ENCODE results near the gene ERGIC2.

DNA sequence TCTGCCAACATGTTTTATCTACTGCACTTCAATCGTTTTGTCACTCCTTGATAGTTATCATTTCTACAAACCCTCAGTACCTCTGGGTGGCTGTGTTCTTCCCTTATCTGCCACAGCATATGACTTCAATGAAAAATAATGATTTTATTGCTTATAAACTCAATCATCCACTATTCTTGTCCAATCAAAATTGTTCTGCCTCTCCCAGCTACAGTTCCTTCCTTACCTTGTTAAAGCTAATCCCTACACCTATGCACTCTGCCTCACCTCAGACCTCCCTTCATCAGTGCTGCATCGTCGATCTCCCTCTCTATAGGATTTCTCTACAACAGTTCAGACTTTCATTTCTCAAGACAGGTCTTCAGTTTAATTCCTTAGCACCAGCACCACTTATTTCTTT, 58.8 kb downstream of the ERGIC2 start:
- TF ChIP-seq, protein P1, sequence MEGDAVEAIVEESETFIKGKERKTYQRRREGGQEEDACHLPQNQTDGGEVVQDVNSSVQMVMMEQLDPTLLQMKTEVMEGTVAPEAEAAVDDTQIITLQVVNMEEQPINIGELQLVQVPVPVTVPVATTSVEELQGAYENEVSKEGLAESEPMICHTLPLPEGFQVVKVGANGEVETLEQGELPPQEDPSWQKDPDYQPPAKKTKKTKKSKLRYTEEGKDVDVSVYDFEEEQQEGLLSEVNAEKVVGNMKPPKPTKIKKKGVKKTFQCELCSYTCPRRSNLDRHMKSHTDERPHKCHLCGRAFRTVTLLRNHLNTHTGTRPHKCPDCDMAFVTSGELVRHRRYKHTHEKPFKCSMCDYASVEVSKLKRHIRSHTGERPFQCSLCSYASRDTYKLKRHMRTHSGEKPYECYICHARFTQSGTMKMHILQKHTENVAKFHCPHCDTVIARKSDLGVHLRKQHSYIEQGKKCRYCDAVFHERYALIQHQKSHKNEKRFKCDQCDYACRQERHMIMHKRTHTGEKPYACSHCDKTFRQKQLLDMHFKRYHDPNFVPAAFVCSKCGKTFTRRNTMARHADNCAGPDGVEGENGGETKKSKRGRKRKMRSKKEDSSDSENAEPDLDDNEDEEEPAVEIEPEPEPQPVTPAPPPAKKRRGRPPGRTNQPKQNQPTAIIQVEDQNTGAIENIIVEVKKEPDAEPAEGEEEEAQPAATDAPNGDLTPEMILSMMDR (IDR thresholded peaks at IDR 0.05), result no peak
- TF ChIP-seq POLR2A (IDR thresholded peaks at IDR 0.05), result no peak

All from uterus (tissue), 2 donors.